HG03432 (cell line): ENCODE data around the gene PPP2R2D.

Experiments
- ATAC-seq: cut with Tn5 transposase; IDR thresholded peaks from one replicate; pipeline ENCODE4 v1.9.1; 2021; ENCODE audit warnings: mild to moderate bottlenecking, moderate library complexity; ENCODE audit not compliant: unreplicated experiment

The PPP2R2D gene

DNA sequence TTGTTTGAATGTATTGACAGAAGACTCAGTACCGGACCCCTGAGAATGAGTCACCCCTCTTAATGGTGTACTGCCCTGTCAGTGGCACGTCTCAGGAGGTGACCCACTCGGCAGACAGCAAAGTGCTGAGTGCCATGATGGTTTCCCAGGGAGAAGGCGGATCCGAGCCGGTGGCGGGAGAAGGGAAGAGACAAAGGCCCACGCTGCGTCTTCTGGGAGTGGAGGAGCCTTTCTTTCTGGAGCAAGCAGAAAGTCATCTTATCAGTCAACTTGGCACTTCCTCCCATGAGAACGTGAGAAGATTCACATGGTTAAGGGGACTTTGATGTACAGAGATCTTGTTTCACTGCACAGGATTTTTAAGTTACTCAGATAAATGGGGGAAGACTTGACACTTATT lies 14.6 kb upstream of the PPP2R2D start:
- ATAC-seq, result no peak

DNA sequence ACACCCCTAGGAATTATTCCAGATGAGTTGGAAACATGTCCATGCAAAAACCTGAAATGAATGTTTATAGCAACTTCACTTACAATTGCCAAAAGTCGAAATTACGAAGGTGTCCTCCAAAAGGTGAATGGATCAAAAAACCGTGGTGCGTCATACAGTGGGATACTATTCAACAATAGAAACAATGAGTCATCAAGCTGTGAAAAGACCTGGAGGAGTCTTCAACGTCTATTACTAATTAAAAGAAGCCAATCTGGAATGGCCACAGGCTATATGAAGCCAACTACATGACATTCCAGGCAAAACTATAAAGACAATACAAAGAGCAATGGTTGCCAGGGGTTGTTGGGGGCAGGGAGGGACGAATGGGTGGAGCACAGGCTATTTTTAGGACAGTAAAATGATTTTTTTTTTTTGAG lies 12.6 kb upstream of the PPP2R2D start:
- no peak for ATAC-seq

DNA sequence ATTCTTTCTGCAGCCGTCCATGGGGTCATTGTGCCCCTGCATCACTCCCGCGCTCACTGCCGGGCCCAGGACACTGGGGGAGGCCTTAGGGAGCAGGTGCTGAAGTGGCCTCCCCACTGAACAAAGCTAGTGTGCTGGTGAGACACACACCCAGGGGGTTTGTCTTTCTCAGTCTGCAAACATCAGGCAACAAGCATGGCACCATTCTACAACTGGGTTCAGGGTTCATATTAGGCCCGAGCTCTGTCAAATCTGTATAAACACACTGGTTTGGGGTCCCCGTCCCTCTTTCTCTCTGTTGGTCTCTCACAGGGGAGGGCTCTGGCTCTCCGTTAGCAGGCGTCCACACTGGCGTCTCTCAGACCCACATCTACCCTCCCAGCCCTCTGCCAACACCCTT lies 11.1 kb upstream of the PPP2R2D start:
- no peak for ATAC-seq

DNA sequence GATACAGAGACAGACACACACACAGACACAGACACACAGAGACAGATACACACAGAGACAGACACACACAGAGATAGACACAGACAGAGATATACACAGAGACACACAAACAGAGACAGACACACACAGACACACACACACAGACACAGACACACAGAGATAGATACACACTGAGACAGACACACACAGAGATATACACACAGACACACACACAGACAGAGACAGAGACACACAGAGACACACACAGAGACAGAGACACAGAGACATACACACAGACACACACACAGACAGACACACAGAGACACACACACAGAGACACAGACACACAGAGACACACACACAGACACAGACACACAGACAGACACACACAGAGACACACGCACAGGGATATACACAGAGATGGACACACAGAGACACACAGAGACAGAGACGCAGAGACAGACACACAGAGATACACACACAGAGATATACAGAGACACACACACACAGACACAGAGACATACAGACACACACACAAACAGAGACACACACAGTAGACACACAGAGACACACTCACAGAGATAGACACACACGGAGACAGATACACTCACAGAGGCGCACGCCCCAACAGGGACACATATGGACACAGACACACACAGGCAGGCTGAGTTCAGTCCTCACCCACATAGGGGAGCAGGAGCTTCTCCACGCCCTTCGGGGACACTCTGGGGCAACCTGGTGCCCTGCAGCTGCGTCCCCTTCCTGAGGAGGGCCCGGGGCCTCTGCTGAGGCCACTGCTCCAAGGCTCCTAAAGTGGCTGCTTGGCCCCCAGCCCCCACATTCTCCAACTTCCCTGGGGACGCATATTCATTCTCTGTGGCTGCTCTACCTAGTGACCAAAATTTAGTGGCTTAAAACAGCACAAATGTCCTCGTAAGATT lies 10.3 kb upstream of the PPP2R2D start:
- ATAC-seq, result no peak

DNA sequence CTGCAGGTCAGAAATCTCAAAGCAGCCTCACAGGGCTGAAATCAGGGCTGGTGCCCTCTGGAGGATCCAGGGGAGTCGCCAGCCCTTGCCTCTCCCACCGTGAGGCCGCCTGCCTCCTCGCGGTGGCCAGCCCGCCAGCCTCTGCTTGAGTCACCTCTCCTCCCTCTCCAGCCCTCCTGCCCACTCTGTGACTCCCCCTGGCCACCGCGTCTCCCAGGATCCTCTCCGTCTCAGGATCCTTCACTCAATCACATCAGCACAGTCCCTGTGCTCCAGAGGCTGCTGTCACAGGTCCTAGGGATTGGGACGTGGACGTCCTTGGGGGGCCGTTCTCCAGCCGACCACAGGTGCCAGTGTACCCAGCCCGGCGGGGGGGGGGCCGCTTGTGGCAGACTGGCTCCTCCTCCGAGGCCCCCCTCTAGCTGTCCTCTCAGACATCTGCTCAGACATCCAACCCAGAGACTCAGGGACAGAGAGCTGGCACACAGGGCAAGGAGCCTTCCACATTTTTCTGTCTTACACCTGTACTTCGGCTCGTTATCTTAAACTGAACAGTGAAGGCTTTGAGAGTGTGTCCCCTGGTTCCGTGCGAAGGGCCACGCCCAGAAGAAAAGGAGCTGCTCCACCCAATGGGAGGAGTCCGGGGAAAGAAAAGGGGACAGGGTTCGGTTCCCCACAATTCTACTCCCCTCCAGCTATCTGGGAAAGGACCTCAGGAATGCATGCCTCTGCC lies 9.4 kb upstream of the PPP2R2D start:
- ATAC-seq, result no peak

DNA sequence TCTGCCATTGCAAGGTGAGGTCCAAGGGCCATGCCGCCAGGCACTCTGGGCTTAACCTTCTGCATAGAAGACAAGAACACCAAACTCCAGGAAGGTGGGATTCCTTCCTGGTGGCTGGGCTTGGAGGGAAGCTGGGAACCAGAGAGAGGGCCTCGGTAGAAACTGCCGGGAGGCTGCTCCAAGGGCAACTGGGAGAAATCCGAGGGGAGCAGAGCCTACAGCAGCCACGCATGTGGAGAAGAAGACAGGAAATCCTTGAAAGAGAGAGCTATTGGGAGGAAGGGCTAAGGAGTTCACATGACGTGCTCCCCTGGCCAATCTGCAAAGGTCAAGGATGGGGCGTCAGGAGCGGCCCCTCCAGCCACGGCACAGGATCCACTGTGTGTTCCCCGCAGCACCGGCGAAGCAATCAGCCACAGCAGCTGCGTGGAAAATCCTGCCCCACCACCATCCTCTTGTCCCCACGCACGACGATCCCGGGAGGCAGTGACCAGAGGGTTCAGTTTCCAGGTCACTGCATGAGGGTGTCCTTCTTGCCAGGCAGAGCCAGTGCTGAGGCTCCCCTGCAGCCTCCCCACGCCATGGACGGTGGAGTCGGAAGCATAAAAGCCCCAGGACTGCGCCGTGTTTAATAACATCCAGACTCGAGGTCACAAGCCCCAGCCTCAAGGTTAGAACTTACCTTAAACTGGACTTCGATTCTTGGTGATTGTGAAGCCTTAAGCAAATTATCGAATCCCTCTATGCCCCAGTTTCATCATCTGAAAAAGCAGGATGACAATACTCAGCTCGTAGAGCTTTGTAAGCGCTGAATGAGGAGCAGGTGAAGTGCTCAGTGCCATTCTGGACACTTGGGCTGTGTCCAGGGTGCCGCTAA lies 8.6 kb upstream of the PPP2R2D start:
- ATAC-seq, result no peak

DNA sequence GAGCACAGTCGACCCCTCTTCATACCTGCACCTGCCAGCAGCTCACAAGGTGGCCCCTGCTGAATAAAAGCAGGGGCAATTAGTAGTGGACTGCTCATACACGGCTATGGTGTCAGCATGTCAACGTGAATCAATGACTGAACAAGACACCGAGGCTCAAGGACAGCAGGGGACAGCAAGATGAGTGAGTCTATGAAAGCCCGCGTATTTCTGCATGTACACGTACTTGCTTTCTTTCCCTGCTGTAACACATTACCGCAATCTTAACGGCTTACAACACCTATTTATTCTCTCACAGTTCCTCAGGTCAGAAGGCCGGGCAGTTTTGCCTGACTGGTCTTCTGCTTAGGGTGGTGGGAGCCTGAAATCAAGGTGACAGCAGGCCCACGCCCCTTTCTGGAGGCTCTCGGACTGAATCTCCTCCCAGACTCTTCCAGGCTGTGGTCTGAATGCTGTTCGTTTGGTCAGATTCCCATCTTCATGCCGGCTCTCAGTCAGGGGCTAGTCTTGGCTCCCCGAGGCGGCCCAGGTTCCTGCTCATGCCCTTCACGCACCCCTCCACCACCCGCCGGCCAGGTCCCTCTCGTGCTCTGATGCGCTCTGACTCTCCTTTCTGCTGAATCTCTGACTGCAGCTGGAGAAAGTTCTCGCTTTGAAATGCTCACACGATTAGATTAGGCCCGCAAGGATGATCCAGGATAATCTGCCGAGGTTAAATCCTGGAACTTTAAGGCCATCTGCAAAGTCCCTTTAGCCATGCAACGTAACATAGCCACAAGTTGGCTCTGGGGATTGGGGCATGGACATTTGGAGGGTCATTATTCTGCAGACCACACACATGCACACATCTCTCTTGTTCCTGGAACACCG lies 7.8 kb upstream of the PPP2R2D start:
- ATAC-seq, result no peak

DNA sequence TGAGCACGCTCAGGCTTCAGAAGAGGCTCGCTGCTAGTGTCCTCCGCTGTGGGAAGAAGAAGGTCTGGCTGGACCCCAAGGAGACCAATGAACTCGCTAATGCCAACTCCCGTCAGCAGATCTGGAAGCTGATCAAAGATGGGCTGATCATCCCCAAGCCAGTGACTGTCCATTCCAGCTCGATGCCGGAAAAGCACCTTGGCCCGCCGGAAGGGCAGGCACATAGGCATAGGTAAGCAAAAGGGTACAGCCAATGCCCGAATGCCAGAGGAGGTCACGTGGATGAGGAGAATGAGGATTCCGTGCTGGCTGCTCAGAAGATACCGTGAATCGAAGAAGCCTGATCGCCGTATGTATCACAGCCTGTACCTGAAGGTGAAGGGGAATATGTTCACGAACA lies 5.7 kb upstream of the PPP2R2D start:
- no peak for ATAC-seq

DNA sequence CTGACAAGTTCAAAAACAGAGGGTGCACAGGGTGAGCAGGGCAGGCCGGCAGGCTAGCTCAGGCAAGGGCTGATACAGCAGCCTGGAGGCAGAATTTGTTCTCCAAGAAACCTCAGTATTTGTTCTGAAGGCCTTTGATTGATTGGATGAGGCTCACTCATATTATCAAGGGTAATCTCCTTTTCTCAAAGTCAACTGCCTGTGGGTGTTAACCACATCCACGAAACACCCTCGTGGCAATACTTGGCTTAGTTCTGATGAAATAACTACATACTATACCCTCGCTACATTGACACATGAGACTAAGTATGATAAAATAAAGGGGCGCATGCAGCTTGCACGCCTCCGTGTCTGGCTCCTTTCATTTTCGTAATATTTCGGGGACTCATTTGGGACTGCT lies 4.4 kb upstream of the PPP2R2D start:
- ATAC-seq, result no peak

DNA sequence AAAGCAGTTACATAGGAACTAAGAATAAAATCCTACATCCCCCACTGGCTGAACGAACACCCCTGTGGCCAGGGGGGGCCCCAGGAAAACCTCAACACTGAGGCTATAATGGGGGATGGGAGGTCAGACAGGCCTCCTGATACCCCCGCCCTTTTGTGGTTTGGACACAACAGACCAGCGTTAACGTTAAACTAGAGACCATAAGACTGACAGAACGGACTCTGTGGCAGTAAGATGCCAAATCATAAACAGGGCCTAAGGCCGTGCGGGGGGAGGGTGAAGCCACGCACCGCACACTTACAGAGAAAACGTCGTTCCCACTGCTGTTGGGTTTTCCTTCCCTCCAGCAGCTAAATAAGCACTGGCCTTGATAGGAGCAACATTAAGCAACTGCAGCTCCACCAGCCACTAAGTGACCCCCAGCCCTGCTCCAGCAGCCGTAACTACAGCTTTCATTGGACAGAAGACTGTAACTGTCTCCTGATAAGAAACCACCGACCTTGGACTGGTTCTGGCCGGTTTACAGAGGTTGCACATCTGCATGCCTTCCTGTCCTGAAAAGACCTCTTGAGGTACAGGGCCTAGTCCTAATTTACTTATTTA lies 3.4 kb upstream of the PPP2R2D start:
- no peak for ATAC-seq

DNA sequence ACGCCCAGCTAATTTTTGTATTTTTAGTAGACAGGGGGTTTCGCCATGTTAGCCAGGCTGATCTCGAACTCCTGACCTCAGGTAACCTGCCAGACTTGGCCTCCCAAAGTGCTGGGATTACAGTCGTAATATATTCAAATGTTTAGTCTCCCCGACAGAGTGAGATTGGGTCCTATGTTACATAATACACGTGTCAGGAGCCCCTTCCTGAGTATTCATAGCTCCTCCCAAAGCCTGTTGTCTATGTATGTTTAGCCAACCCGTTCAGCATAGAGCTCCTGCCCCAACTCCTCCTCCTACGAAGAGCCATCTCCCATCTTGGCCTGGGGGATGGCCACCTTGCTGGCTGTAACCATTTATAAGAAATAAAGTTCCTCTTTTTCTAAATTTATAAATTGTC lies 2.7 kb upstream of the PPP2R2D start:
- ATAC-seq, result no peak

DNA sequence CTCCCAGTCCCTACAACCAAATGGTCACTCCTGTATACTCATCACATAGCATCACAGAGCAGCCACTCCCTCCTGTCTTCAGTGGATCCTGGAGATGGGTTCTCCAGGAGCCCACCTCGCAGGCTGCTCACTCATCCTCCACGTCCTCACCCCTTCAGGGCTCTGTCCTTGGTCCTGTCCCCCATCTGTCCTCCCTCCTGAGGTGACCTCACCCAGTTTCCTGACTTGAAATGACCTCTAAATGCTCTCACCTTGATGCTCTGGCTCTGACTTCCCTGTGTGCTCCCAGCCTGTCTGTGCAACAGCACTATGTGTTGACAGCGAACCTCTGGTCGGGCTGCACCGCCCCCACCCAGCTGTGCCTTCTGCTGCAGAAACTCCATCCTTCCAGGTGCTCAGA lies 2.1 kb upstream of the PPP2R2D start:
- ATAC-seq, result no peak

DNA sequence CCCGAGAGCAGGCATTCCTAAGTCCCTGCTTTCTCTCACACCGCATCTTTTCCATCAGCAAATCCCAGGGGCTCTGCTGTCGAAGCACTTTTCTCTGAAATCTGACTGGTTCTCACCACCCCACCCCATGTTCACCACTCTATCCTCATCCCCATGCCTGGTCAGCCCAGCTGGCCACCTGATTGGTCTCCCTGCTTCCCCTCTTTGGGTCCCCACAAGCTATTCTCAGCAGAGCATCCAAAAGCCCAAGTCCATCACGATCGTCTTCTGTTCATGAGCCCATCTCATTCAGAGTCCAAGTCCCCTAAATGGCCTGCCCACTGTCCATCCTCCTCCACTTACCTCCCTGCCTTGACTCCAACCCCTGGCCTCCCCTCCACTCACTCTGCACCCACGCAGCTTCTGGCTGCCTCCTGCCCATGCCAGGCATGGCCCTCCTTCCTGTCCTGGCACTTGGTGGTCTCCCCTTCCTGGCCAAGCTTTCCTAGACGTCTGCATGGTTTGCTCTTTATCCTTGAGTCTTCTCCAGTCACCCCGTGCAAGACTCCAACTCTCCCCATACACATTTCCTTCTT lies 1.6 kb upstream of the PPP2R2D start:
- no peak for ATAC-seq

DNA sequence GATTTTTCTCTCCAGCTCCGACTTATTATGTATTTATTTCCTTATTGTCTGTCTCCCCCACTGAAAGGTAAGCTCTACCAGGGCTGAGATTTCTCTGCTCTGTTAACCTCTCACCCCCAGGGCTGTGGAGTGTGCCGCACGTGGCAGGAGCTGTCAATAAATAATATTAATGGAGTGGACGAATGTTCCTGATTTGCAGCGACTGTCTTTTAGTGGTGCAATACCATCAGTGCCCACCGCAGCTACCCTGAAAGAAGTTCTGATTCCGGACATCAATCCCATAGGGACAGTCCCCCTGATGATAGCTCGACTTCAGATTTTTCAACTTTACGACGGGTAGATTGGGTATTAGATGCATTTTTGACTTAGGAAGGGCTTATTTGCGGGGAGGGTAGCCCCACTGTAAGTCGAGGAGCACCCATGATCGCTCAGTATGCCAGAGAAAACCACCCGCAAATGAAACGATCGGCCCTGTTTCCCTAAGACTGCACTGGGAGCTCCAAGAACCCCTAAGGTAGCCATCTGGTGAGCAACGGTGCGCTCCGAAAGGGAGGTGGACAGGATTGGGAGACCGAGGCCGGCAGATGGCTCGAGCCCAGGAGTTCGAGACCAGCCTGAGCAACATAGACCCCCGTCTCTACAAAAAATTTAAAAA lies 986 bp upstream of the PPP2R2D start:
- ATAC-seq, result no peak

DNA sequence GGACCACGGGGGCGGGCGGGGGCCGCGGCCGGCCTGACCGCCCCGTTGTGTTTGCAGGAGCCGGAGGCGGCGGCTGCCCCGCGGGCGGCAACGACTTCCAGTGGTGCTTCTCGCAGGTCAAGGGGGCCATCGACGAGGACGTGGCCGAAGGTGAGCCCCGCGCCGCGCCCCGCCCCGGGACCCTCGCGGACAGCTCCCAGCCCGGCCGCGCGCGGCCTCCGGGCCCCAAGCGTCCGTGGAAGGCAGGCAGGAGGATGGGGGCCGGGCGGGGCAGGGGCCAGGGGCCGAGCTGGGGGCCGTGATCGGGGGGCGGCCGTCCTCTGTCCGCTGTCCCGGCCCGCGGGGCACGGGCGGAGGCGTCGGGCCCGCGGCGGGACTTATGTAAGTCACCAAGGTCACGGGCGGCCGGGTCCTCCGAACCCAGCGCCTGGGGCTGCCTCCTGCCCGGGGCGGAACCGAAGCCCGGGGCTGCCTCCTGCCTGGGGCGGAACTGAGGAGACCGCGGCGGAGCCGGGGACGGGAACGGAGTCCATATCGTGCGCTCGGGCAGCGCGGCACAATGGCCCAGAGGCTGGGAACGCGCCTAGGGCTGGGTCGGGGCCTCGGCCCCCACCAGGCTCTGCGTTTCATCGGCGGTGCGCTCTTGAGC lies 497 bp downstream of the PPP2R2D start:
- peak; percentile 29 for ATAC-seq

DNA sequence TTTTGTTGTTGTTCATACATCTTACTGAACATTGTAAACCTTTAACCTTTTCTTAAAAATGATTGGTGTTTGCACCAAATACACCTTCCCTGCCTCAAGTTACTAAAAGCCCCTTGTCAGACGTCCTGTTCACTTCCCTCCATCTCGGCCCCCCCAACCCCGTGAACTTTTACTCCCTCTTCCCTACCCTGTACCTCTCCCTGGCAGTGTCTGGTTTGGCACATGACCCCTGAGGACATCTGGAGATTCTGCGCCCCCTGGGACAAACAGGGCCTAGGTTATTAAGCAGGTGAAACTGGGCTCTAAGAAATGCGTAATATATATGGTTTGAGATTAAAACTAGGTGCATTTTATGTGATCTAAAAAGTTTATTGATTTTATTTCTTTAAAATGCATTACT lies 1.4 kb downstream of the PPP2R2D start:
- no peak for ATAC-seq

DNA sequence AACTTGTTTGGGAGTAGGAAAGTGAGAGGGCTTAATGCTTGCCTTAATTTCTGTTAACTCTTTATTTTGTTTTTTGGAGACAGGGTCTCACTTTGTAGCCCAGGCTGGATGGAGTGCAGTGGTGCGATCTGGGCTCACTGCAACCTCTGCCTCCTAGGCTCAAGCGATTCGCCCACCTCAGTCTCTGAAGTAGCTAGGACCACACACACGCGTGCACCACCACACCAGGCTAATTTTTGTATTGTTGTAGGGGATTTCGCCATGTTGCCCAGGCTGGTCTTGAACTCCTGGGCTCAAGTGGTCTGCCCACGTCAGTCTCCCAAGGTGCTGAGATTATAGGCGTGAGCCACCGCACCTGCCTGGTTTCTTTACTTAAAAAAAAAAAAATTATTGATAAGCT lies 1.9 kb downstream of the PPP2R2D start:
- no peak for ATAC-seq

DNA sequence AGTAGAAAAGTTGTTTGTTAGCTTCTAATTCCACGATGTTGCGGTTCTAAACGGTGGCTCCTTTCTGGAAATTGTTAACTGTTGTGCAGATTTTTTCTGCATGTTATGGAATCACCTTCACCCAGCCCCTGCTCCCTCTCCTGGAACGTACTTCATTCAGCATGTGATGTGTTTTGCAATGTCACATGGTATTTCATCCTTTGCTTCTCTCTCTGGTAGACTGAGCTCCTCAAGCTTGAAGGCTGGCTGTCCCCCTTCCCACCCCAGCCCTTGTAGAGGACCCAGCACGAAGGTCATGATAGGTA lies 4.4 kb downstream of the PPP2R2D start:
- ATAC-seq, result no peak
